SU-DHL-6 (cell line): ENCODE data around the gene OR10AD1.
"Not testable (repeated sequence)": the region's sequence is repeated elsewhere in the genome, so short reads cannot be mapped to it uniquely, and the experiment has no call there.

Experiments used
- H2AFZ ChIP-seq: fragments of 200-600 bp; sonication (generic); 2 replicates; pipeline ENCODE4 v1.6.1; 2014; ENCODE audit warnings: low read depth, mild to moderate bottlenecking, moderate library complexity, mixed read lengths, antibody characterized with exemption, low read length; ENCODE audit not compliant: severe bottlenecking
- H3F3A ChIP-seq: fragments of 200-600 bp; shearing (Covaris generic); 2 replicates; pipeline ENCODE4 v1.6.0; 2016; ENCODE audit warnings: antibody characterized with exemption, mild to moderate bottlenecking; ENCODE audit not compliant: insufficient read depth
- H3K27ac ChIP-seq: fragments of 200-600 bp; sonication (generic); 2 replicates; pipeline ENCODE4 v1.5.1; 2016; ENCODE audit warnings: low read depth, mild to moderate bottlenecking, low read length, moderate library complexity, mixed read lengths
- H3K27me3 ChIP-seq: fragments of 200-600 bp; sonication (generic), shearing (Covaris generic); 2 replicates; pipeline ENCODE4 v1.6.0; 2014; ENCODE audit warnings: mild to moderate bottlenecking, low read length
- H3K36me3 ChIP-seq: fragments of 200-600 bp; sonication (generic); 2 replicates; pipeline ENCODE4 v1.6.1; 2014; ENCODE audit warnings: mild to moderate bottlenecking, low read length, mixed read lengths
- H3K4me2 ChIP-seq: fragments of 300-600, 200-600 bp; shearing (Covaris generic), sonication (generic); 2 replicates; pipeline ENCODE4 v1.6.0; 2014; ENCODE audit warnings: low read length, low read depth, mild to moderate bottlenecking; ENCODE audit not compliant: poor library complexity, severe bottlenecking
- H3K4me3 ChIP-seq: fragments of 200-600 bp; sonication (generic); 2 replicates; pipeline ENCODE4 v1.5.1; 2014; ENCODE audit warnings: antibody characterized with exemption, low read length, mild to moderate bottlenecking, mixed read lengths; ENCODE audit not compliant: insufficient read depth, poor library complexity, severe bottlenecking
- H3K79me2 ChIP-seq: fragments of 200-600 bp; sonication (generic); 2 replicates; pipeline ENCODE4 v1.6.1; 2014; ENCODE audit warnings: mild to moderate bottlenecking, low read length, moderate library complexity; ENCODE audit not compliant: insufficient read depth
- H3K9ac ChIP-seq: fragments of 200-600 bp; sonication (generic); 2 replicates; pipeline ENCODE4 v1.7.0; 2014; ENCODE audit warnings: mild to moderate bottlenecking, low read length
- H3K9me2 ChIP-seq: fragments of 200-600 bp; sonication (generic); replicated peaks from 2 replicates; pipeline ENCODE4 v1.6.1; 2014; ENCODE audit warnings: low read length; ENCODE audit not compliant: insufficient read depth
- H3K9me3 ChIP-seq: fragments of 200-600 bp; sonication (generic); 2 replicates; pipeline ENCODE4 v1.6.1; 2014; ENCODE audit warnings: low read length, mixed read lengths; ENCODE audit not compliant: insufficient read depth
- H4K20me1 ChIP-seq: fragments of 200-600 bp; sonication (generic); 2 replicates; pipeline ENCODE4 v1.6.1; 2014; ENCODE audit warnings: low read depth, mild to moderate bottlenecking, antibody characterized with exemption, low read length, moderate library complexity, mixed read lengths
- CTCF ChIP-seq: fragments of 200-600 bp; sonication (generic); IDR thresholded peaks from one replicate; pipeline ENCODE4 v1.5.1; 2017; ENCODE audit warnings: antibody characterized with exemption, mild to moderate bottlenecking, low read length, moderate library complexity; ENCODE audit not compliant: insufficient read depth, poor library complexity, severe bottlenecking
- EZH2phosphoT487 ChIP-seq: fragments of 200-600 bp; sonication (generic), shearing (Covaris generic); conservative IDR thresholded peaks from 2 replicates; pipeline ENCODE4 v1.6.1; 2018; ENCODE audit warnings: mild to moderate bottlenecking, antibody characterized with exemption, low read length, moderate library complexity, mixed read lengths

The OR10AD1 gene

GRCh38 chr12:48157889-48158370, 45.2 kb downstream of the OR10AD1 start:
- Histone ChIP-seq H3K9me2 (no peaks in the 10 kb centered on the region), H4K20me1 (no peaks in the 10 kb centered on the region), H3K27me3 (no peaks in the 10 kb centered on the region), H3K79me2 (peaks cover 15% of the 10 kb centered on the region), H2AFZ (peak overlapping the region; percentile 83), H3K9ac (peak overlapping the region; percentile 66), H3K4me2 (peak overlapping the region; percentile 81), H3K4me3 (peak overlapping the region; percentile 39), H3K36me3 (no peaks in the 10 kb centered on the region), H3F3A (no peaks in the 10 kb centered on the region), H3K9me3 (no peaks in the 10 kb centered on the region), H3K27ac (peak overlapping the region; percentile 47)
- TF ChIP-seq EZH2phosphoT487, result no peak

GRCh38 chr12:48157018-48157888, 45.8 kb downstream of the OR10AD1 start, which contains the start of gene ASB8:
Gene ASB8 (minus strand): TSS chr12:48157515. CDS start chr12:48153496, 4,019 bp downstream.
- Histone ChIP-seq H3K4me3 (peak within 1 kb of the TSS; percentile 68), H3K79me2 (peaks cover 15% of the 10 kb centered on the region), H2AFZ (peak within 1 kb of the TSS; percentile 83), H3K9me2 (no peaks in the 10 kb centered on the region), H3K27me3 (no peaks in the 10 kb centered on the region), H3K9ac (peak within 1 kb of the TSS; percentile 66), H3F3A (no peaks in the 10 kb centered on the region), H3K9me3 (no peaks in the 10 kb centered on the region), H3K27ac (peak within 1 kb of the TSS; percentile 47), H4K20me1 (no peaks in the 10 kb centered on the region), H3K36me3 (no peaks in the 10 kb centered on the region), H3K4me2 (peak within 1 kb of the TSS; percentile 81)
- TF ChIP-seq EZH2phosphoT487 (no peak), CTCF (peak; percentile 22)

- Histone ChIP-seq H3K9me3 (no peaks in the 10 kb centered on the region), H3K36me3 (no peaks in the 10 kb centered on the region), H3K79me2 (peaks cover 15% of the 10 kb centered on the region), H3K9me2 (no peaks in the 10 kb centered on the region), H2AFZ (peak overlapping the region; percentile 69), H3K27ac (no peak overlapping the region), H3K4me2 (peak overlapping the region; percentile 81), H3K9ac (peak overlapping the region; percentile 66), H3F3A (no peaks in the 10 kb centered on the region), H3K27me3 (no peaks in the 10 kb centered on the region), H3K4me3 (peak overlapping the region; percentile 68), H4K20me1 (no peaks in the 10 kb centered on the region)
- no peak for TF ChIP-seq EZH2phosphoT487
- no peak for TF ChIP-seq CTCF
Observed at GRCh38 chr12:48156652-48157017, 46.5 kb downstream of the OR10AD1 start.

- not testable (repeated sequence) for H4K20me1 ChIP-seq, H3K9ac ChIP-seq
Observed at GRCh38 chr12:48155786-48156185, 47.3 kb downstream of the OR10AD1 start.

More at GRCh38 chr12:48155786-48156185, 47.3 kb downstream of the OR10AD1 start:
- Histone ChIP-seq H3K4me2 (peak overlapping the region; percentile 81), H3K79me2 (peaks cover 15% of the 10 kb centered on the region)
- H3K9me2 ChIP-seq, H3K27ac ChIP-seq, H2AFZ ChIP-seq, H3K36me3 ChIP-seq, H3F3A ChIP-seq, H3K4me3 ChIP-seq, H3K27me3 ChIP-seq, H3K9me3 ChIP-seq: not testable (repeated sequence)
